HG03457 (cell line): ENCODE results near the gene PNRC2.
"Not testable (repeated sequence)": the region's sequence is repeated elsewhere in the genome, so short reads cannot be mapped to it uniquely, and the experiment has no call there.

Experiments used
- ATAC-seq: cut with Tn5 transposase; IDR thresholded peaks from one replicate; pipeline ENCODE4 v1.9.1; 2021; ENCODE audit warnings: moderate number of reproducible peaks; ENCODE audit not compliant: unreplicated experiment

PNRC2 gene

DNA sequence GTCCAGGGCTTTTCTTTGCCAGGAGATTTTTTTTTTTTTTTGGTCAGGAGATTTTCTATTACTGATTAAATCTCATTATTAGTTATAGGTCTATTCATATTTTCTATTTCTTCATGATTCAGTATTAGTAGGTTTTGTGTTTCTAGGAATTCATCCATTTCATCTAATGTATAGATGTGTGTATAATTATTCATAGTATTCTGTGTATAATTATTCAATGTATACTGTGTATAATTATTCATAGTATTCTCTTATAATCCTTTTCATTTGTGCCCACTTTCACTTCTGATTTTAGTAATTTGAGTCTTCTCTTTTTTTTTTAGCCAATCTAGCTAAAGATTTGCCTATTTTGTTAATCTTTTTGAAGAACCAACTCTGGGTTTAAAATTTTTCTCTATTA is 12.3 kb upstream of the PNRC2 start:
- no peak for ATAC-seq

DNA sequence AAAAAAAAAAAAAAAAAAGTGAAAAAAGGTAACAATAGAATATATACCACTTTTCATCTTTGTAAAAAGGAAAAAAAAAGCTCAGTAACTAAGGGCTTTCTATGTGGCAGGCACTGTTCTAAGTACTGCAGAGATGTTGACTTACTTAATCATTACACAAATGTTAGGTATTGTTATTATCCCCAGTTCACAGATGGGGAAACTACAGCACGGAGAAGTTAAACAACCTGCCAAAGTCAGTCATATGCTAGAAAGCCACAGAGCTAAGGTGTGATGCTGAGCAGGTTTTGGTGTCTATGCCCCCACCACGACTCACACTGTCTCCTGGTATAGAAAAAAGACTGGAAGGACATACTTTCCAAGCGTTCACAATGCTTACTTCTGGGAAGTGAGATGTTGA is 6.6 kb upstream of the PNRC2 start:
- ATAC-seq: no peak

DNA sequence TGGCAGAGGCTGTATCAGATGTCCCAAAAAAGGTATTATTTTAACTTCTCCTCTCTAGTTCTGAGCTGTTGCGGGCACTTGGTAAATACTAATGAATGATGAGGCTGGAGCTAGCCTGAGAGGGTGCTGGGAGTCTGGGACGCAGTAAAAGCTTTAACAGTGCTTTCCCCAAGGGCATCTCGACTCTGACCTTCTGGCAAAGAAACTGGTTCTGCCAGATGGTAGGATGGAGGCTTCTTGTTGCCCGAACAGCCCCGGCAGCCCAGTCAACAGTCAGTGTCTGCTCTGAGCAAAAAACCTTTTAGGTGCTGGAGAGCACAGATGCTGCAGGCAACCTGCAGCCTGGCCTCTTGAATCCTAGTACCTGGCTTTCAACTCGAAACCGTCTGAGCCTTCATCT is 2.5 kb upstream of the PNRC2 start:
- no peak for ATAC-seq

DNA sequence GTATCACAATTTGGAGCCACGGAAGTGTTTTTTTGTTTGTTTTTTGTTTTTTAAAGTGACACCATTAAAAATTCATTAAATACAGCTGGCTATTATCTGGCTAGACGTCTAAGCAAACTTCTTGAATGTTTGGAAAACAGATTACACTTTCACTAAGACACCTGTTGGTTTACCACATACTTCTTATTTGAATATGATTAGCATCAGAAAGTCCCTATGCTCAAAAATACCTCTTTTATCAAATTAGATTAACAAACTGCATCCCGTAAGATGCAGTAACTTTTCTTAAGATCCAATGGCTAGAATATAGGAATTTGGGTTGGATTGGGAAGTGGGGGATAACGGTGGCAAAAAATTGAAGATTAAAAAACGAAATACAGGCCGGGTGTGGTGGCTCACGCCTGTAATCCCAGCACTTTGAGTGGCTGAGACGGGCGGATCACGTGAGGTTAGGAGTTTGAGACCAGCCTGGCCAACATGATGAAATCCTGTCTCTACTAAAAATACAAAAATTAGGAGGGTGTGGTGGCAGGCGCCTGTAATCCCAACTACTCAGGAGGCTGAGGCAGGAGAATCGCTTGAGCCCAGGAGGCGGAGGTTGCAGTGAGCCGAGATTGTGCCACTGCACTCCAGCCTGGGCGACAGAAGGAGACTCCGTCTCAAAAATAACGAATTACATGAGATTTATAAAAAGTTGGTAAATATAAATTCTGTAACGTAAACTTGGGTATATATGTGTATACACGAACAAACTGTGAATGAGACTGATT is 1.4 kb upstream of the PNRC2 start:
- not testable (repeated sequence) for ATAC-seq

DNA sequence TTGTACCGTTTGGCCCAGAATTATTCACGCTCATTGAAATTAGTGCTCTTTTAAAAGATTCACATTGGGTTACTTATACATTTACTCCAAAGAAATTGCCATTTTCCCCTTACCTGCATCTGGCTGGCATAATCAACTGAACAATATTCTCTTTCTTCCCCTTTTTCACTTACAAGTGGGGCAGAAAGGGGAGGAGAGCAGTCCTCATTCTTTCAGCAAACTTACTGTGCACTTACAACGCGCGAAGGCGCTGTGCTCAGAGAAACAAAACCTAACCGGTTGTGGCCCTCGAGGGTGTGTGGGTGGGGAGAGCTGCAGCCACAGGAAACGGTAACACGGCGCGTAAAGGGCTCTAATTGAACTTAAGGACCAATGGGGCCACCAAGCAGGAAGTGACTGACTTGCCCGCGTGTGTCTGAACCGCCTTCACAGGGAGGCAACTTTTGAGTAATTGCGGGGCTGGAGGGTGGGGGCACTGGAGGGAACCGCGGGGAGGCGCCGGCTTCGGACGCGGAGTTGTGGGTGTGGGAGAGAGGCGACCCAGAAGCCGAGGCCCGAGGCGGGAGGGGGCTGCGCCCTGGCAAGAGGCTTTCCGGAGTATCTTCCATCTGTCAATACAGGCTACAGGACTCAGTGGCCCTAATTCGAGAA is 693 bp upstream of the PNRC2 start:
- peak; percentile 45 for ATAC-seq

DNA sequence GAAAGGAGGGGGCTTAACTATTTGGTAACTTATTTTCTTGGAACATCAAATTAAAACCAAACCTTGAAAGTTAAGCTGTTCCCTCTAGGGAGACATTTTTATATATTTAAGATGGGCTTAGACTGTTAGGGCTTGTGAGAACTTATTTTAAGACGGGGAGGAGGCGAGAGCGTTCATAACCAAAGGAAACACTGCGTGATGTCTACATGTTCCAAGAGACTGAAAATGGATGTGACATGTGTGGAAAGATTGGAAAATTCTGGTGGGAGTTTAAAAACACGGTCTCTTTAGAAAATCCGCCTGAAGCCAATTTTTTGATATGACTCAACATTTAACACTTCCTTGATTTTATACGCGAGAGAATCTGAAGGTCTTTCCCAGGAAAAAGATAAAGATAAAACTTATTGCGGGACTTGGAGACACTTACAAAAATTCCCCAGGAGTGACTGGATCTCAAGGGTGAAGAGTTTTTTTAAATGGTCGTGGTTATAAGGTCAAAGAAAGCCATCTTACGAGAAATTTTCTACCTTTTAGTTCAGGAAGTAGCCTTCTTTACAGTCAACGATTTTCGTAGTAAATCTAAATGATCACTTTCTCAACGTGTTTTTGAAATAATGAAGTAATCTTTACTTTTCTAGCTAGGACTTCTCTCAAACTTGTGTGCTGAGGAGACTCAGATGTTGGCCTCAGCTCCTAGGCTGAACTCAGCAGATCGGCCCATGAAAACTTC is 828 bp downstream of the PNRC2 start:
- no peak for ATAC-seq

DNA sequence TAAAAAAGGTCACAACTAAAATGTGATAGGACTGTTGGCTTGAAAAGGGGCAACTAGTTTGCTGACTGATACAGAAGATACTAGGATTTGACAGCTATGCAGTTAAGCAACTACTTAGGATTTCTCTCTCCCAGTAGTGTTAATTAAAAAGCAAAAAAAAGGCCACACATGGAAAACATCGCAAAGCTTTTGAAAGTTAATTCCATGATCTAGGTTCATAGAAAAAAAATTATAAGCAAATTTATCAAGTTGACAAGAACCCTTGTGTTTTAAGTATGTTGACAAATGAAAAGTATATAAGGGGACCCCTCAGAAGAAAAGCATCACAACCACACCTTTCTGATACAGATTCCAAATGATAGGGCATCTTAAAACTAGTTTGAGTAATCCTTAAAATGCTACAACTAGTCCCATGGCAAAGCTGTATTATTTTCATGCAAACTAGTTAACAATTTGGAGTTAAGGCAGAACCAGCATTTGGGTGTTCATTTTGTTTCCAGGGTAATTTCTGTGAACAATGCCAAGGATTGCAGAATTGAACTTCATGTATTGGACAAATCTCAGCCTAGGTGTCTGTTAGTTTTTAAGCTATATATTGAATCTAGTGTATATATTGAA is 4.1 kb downstream of the PNRC2 start:
- no peak for ATAC-seq

DNA sequence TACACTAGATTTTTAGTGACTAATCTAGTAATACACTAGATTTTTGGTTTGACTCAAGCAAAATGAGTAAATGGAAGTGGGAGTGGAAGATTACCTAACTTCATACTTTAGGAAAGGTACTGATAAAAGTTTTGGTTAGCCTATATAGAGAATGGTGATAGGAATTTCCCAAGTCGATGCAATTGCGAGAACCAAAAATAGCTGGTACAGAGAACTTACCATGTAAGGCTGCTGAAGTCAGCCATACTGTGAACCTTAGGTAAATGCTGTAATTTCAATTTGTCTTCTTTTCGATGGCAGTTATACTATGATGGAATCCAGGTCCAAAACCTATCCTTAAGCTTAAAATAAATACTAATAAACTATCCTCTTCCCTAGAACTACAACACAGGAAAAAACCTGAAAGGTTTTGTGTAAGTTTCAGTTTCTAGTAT is 4.6 kb downstream of the PNRC2 start:
- ATAC-seq: no peak

DNA sequence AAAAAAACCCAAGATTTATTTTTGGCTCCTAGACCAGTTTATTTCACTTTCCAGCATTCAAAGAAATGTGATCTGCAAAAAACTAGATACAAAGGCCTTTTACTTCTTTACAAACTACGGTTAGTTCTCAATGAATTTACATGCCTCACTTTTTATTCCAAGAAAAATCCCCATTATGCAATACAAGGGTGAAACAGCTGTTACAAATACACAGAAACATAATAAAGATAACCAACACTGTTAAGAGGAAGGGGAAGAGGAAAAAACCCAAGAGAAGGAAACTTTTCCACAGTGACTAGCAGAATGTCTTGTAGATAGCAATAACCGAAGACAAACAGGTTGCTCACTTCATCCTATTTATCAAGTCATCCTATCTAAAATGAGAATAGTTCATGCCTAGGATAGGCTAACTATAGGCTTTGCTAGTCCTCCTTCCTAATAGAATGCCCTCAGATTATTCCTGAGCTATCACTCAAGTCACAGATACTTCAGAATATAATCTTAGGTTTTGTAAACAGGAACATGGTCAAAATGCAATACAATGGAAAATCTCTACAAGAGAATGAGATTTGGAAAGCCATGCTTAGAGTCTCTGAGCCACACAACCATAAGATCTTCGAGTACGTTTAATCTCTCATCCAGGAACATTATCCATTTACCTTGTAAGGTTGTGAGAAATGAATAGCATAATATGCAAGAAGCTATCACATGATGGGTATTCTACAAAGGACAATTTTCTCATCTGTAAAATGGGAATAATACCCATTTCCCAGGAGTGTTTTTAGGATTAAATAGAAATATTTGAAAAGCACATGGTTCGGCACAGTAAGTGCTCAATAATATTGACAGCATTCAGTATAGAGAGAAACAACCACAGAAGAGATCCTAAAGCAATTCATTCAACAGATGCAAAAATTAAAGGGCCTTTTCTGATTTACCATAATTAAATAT is 5.4 kb downstream of the PNRC2 start:
- ATAC-seq: no peak

DNA sequence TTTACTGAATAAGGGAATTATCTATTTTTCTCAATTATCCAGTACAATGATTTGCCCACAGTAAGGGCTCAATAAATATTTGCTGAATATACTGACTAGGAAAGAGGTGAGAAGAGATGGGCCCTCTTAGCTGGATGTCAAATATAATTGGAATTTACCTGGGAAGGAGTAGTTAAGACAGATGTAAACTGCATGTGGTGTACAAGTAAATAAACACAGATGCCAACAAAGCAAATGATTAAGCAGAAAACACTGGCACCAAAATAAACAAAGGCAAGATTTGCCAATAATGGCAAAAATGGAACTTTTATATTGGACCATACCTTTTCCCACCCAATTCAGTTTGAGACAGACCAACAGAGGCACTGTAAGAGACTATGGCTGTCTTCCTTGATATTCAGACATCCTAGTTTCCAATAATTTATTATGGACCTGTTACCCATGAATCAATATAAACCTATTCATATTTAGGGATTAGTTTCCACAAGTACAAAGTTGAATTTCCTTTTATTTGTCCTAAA is 7.4 kb downstream of the PNRC2 start:
- ATAC-seq: no peak

DNA sequence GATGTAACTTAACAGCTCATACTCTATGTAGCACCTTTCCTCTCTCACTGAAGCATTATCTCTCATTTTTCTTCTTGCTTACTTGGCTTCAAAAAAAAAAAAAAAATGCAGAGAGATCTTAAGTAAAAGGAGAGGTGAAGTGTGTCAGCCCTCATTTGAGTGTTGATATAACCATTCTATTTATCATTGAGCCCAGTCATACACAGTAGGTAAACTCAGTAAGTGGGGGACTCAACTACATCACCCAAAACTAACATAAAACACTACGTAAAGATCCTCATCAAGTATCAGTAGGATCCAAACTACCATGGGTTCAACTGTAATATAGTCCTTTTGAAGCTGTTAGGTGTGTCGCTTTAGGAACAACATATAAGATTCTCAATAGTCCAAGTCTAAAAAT is 8.2 kb downstream of the PNRC2 start:
- no peak for ATAC-seq

DNA sequence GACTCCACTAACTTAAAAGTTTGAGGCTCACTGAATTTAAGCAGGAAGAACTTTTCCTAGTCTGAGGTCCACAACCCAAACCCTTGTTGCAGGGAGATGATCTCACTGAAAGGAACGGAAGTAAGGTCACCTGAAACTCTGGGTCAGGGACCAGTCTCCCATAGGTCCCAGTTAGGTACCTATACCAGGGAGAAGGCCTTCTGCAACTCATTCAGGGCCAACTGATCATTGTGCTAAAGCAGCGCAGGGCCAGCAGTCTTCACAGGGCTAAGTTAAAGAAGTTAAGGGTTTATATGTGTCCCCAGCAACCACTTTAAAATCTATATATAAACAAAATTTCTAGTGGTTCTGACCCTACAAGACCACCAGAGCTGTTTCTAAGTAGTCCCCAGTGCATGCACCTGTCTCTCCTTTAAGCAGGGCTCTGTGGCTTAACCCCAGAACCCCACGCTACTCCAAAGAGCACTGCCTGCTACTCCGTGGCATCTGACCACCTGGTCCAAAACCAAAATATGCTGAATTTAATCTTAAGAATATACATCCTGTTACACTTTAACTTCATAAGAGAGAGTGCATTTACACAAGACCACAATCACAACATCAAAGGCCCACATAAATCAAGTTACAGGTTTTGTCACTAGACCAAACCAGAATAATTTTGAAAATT is 17.7 kb downstream of the PNRC2 start:
- ATAC-seq: no peak

DNA sequence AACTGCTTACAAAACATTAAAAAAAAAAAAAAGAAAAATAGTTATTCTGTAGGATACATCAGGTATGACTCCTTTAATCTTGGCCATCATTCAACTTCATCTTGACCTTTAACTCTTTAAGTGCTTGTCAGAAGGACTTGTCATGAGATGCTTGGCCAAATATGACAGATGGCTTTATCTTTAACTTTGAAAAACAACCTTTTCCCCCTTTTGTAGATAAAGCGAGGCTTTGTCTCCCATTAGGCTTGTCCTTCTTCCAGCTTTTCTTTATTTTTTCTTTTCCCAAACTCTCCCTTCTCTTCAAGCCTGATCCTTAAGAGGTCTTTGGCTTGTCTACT is 18.2 kb downstream of the PNRC2 start:
- ATAC-seq: no peak

DNA sequence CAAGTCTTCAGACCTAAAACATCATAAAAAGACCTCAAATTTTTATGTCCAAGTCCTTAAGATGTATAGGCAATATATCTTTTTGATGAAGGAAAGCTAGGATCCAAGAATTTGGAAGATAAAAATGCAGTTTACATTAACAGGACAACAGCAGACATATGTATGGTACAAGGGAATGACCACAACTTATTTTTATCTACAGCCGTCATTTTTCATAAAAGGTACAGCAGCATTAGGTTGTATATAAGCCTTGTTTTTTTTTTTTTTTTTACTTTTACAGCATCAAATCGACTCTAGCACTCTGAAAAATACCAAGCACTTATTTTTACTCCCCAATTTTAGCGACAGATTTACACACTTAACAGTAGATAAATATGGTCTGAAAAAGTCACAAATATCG is 19.2 kb downstream of the PNRC2 start:
- no peak for ATAC-seq

DNA sequence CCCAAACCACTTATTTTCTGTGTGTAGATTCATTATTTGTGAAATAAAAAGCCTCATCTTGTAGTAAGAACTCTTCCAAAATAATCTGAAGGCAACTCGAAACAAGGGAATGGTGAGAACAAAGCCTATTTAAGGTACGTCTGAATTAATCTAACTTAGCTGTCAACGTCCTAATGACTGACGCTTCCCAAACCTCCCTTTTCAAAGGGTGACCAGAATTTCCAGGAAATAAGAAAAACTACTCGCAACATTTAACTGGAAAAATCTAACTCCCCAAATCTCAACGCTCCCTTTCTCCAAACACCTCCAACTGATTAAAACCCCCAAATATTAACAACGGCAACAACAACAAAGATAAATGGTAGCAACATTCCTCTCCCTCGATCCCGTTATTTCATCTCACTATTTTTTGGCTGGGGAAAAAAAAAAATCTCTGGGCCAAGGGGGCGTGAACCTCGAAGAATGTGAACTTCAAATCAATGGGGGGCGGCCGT is 19.8 kb downstream of the PNRC2 start:
- ATAC-seq: no peak

DNA sequence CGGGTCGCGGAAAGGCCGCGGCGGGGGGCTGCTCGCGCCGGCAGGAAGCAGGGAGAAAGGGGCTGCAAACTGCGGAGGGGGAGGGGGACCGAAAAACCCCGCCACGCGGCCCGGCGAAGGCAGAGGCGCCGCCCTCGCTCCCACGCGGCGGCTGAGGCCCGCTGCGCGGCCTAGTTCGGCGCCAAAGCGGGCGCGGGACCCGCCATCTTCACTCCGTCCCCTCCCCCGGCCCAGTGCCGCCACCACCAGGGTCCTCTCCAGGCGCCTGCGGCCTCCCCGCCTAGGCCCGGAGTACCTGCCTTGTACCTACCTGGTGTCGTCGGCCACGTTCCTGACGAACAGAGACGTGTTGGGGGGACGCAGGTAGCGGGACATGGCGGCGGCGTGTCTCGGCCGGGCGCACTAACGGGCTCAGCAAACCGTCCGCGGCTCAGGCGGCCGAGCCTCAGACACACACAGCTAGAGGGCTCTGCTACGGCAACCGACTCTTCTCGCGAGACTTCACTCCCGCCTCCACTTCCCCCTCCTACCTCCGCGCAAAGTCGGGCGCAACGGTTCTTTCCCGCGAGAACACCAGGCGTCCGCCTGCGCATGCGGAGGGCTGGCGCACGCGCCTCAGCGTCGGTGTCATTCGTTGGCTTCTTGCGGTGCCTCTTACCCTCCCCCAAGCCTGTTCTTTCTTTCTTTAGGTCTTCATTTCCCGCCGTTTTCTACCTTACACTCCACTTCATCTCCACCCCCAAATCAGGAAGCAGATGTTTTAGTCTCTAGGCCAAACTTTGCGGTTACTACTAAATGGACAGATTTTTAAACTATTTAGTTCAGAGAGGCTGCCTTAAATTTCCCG is 20.5 kb downstream of the PNRC2 start, which contains the start of gene SRSF10:
TSS of gene SRSF10 (minus strand) at position 447 of the 847 bp plus-strand sequence. CDS start at position 375, 72 bp downstream.
- ATAC-seq: peak; percentile 83

DNA sequence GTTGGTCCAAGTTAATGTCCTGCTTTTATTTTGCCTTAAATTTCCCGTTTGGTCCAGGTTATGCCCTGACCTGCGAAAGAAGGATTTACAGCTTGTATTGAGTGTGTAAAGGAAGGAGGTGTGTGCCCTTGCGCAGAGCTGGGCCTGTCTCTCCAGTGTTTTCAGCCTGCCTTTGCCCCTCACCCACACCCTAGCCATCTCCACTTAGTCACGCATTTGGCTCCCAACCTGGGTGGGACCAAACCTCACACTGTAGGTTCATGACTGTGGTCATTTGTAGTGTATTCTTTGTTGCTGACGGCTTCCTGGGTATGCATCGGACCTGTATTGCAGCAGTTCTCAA is 21.1 kb downstream of the PNRC2 start:
- peak; percentile 16 for ATAC-seq

DNA sequence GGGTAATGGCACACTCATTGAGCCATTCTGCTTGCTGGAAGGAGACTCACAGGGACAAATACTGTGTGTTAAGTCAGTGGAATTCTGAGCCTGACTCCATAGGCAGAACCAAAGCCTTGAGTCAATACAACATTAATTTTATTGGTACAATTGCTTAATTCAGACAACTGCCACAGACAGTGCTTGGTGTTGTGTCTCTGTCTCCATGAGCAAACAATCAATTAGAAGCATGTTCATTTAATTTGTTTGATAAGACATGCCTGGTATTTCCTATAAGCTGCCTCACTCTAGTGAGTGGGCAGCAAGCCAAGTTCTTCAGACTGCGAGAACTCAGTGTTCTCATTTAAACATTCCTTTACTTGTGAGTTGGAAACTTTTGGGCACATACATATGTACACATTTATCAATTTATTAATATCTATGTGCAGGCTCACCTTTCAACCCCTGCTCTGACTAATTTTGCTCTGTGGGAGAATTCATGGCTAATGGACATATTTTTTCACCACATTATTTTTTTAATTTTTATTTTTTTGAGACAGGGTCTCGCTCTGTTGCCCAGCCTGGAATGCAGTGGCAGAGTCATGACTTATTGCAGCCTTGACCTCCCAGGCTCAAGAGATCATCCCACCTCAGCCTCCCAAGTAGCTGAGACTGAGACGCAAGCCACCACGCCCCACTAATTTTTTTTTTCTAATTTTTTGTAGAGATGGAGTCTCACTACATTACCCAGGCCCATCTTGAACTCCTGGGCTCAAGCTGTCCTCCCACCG is 25.0 kb downstream of the PNRC2 start:
- ATAC-seq: no peak
